GM06990 (cell line): Measurements from ENCODE around the gene THBS3.
"Not testable (repeated sequence)": the region's sequence is repeated elsewhere in the genome, so short reads cannot be mapped to it uniquely, and the experiment has no call there.

Experiments used
- DNase-seq: peaks from one replicate; pipeline ENCODE4 v3.0.0-alpha.2; 2011; ENCODE audit not compliant: insufficient read length; ENCODE audit errors: extremely low read depth
- H3K27me3 ChIP-seq: replicated peaks from 2 replicates; pipeline ENCODE4 v1.6.0; 2011; ENCODE audit warnings: low read length; ENCODE audit not compliant: control insufficient read depth, insufficient read depth
- H3K36me3 ChIP-seq: 2 replicates; pipeline ENCODE4 v1.5.1; 2011; ENCODE audit warnings: low read length; ENCODE audit not compliant: control insufficient read depth, insufficient read depth
- H3K4me3 ChIP-seq: replicated peaks from 2 replicates; pipeline ENCODE4 v1.5.1; 2011; ENCODE audit warnings: low read depth, mild to moderate bottlenecking, control low read depth, low read length
- TF ChIP-seq, protein P1 (sequence below): IDR thresholded peaks from 2 replicates; pipeline ENCODE4 v1.5.1; 2011; ENCODE audit warnings: low read length, control low read depth, mild to moderate bottlenecking, inconsistent platforms; ENCODE audit not compliant: insufficient read depth, poor library complexity, severe bottlenecking

The THBS3 gene

GRCh38 chr1:155169541-155169940 is 38.2 kb downstream of the THBS3 start:
- Histone ChIP-seq H3K4me3 (no peak overlapping the region), H3K36me3 (peaks cover 5% of the 10 kb centered on the region), H3K27me3 (no peaks in the 10 kb centered on the region)
- TF ChIP-seq, protein P1, sequence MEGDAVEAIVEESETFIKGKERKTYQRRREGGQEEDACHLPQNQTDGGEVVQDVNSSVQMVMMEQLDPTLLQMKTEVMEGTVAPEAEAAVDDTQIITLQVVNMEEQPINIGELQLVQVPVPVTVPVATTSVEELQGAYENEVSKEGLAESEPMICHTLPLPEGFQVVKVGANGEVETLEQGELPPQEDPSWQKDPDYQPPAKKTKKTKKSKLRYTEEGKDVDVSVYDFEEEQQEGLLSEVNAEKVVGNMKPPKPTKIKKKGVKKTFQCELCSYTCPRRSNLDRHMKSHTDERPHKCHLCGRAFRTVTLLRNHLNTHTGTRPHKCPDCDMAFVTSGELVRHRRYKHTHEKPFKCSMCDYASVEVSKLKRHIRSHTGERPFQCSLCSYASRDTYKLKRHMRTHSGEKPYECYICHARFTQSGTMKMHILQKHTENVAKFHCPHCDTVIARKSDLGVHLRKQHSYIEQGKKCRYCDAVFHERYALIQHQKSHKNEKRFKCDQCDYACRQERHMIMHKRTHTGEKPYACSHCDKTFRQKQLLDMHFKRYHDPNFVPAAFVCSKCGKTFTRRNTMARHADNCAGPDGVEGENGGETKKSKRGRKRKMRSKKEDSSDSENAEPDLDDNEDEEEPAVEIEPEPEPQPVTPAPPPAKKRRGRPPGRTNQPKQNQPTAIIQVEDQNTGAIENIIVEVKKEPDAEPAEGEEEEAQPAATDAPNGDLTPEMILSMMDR = no peak
- DNase-seq = no peak

DNA sequence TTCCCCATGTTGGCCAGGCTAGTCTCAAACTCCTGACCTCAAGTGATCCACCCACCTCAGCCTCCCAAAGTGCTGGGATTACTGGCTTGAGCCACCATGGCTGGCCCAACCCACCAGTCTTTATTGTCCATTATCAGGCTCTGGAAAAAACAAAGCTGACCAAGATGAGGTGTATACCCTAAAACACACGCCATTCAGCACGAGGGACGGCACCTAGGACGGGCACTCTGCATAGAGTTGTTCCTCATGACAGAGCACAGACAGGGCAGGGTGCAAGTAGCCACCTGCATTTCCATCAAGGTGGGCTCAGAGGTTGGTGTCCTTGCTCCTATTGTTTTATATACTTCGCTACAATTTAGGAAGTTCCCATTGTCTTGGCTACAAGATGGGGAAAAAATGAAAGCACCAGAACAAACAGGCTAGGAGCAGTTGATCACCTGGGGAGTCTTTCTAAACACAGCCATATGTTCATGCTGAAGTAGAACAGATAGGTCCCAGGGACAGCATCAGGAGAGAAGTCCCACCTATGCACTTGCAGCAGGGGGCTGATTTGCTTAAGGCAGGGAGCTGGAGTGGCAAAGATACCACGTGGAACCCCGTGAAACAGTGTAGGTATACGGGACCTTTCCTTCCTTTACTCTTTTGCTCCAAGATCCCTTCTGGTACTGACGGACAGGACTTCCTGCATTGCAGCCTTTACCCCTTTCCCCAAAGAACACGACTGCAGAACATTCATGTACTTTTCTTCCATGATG is 39.1 kb downstream of the THBS3 start:
- DNase-seq = no peak
- TF ChIP-seq, protein P1 = no peak

DNA sequence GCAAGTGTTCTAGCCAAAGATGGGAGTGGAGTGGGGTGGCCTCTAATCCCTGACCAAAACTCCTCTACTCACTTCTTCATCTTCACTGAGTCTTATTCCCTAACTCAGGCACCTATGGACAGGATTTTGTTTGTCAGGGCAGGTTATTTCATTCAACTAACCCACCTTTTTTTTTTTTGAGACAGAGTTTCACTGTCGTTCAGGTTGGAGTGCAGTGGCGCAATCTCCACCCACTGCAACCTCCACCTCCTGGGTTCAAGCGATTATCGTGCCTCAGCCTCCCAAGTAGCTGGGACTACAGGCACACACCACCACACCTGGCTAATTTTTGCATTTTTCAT is 39.6 kb downstream of the THBS3 start:
- DNase-seq, H3K4me3 ChIP-seq, H3K27me3 ChIP-seq, H3K36me3 ChIP-seq: not testable (repeated sequence)

More for the DNA sequence above, 39.1 kb downstream of the THBS3 start:
- H3K36me3 ChIP-seq = peaks cover 5% of the 10 kb centered on the region
- no peaks in the 10 kb centered on the region for H3K27me3 ChIP-seq
- no peak overlapping the region for H3K4me3 ChIP-seq

DNA sequence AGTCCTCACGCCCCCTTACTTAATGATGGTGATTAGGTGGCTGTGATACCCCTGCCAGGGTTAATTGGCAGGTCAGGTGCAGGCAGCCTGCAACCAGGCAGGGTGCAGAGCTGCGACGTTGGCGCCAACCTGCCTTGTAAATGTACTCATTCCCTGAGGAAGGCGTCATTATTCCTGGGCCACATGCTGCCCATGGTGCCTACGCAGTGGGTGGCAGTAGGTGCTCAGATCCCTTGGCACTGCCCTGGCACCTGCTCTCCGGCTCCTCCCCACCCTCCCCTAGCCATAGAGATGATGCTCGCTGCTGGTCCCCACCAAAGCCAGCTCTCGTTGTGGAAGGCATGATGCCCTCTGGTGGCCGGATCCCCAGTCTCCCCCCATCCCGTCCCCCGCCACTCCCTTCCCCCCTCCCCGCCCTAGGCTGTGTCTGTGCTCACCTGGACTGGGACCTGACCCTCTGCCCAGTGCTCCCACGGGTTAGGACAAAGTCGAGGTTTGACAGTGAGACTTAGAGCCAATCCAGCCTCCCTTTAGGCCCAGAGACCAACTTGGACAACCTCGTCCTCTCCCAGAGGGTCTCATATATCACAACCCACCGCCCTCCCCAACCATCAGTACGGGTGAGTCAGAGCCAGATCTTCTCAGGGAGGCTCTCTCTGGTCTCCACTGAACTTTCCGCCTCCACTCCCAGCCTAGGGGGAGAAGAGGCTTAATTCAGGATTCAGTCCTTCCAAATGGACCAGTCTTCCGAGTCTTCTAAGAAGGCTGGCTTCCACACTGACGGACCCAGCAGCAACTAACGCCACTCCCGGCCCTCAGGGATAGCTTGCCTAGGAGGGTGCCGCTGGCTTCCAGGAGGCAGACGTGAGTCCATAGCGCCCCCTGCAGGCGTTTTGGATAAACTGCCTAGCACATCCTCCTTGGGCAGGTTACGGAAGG is 40.3 kb downstream of the THBS3 start:
- Histone ChIP-seq H3K4me3 (no peak overlapping the region), H3K27me3 (no peaks in the 10 kb centered on the region), H3K36me3 (peaks cover 5% of the 10 kb centered on the region)
- TF ChIP-seq, protein P1 = peak; percentile 87
- DNase-seq = peak; percentile 62

- Histone ChIP-seq H3K36me3 (peaks cover 5% of the 10 kb centered on the region), H3K4me3 (no peak overlapping the region), H3K27me3 (no peaks in the 10 kb centered on the region)
- TF ChIP-seq, protein P1 = no peak
- no peak for DNase-seq
Measured at GRCh38 chr1:155166471-155167165, 41.1 kb downstream of the THBS3 start.
